GM23248 (cell line): ENCODE results near the gene BCL7C.

ENCODE experiments used
- EZH2 ChIP-seq: fragments of 200-600 bp; sonication (generic); IDR thresholded peaks from 2 replicates; pipeline ENCODE4 v1.6.1; 2018; ENCODE audit warnings: antibody characterized with exemption, mild to moderate bottlenecking; ENCODE audit not compliant: insufficient read depth, poor library complexity, severe bottlenecking
- EZH2phosphoT487 ChIP-seq: fragments of 200-600 bp; sonication (generic); IDR thresholded peaks from 2 replicates; pipeline ENCODE4 v1.6.1; 2018; ENCODE audit warnings: antibody characterized with exemption, moderate library complexity, mild to moderate bottlenecking, low read depth; ENCODE audit not compliant: insufficient read depth

DNA sequence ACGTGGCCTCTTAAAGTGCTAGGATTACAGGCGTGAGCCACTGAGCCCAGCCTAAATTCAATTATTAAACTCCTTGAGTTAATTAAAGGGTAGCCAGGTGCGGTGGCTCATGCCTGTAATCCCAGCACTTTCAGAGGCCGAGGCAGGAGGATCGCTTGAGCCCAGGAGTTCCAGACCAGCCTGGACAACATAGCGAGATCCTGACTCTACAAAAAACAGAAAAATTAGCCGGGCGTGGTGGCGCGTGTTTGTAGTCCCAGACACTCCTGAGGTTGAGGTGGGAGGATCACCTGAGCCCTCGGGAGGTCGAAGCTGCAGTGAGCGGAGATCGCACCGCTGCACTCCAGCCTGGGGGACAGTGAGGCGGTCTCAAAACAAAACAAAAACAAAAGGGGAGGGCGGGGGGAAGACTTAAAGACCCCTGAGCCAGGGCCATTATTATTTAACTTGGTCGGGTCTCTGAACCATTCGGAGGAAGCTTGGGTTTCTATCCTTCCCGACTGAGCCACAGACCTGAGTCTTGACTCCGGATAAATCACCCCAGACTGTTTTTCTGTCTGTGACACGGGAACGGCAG lies 19.5 kb downstream of the BCL7C start:
- TF ChIP-seq EZH2 (no peak), EZH2phosphoT487 (no peak)
